ENCODE data around the gene LYPD5.

DNA sequence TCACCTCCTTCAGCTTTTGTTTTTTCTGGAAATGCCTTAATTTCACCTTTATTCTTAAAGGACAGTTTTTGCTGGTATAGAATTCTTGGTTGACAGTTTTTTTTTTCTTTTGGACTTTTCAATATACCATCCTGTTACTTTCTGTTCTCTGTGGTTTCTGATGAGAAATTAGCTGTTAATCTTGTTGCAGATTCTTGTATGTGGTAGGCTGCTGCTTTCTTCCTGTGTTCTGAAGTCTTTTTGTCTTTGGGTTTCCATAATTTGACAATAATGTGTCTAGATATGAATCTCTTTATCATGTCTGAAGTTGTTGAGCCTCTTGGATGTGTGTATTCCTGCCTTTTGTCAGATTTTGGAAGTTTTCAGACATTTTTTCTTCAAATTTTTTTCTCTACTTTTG, 36.9 kb upstream of the LYPD5 start:
- TF ChIP-seq POLR2A (IDR thresholded peaks at IDR 0.05): no peak
- TF ChIP-seq, protein P1, sequence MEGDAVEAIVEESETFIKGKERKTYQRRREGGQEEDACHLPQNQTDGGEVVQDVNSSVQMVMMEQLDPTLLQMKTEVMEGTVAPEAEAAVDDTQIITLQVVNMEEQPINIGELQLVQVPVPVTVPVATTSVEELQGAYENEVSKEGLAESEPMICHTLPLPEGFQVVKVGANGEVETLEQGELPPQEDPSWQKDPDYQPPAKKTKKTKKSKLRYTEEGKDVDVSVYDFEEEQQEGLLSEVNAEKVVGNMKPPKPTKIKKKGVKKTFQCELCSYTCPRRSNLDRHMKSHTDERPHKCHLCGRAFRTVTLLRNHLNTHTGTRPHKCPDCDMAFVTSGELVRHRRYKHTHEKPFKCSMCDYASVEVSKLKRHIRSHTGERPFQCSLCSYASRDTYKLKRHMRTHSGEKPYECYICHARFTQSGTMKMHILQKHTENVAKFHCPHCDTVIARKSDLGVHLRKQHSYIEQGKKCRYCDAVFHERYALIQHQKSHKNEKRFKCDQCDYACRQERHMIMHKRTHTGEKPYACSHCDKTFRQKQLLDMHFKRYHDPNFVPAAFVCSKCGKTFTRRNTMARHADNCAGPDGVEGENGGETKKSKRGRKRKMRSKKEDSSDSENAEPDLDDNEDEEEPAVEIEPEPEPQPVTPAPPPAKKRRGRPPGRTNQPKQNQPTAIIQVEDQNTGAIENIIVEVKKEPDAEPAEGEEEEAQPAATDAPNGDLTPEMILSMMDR (IDR thresholded peaks at IDR 0.05): no peak
- TF ChIP-seq EP300 (IDR thresholded peaks at IDR 0.05): no peak
- no peak for TF ChIP-seq POLR2AphosphoS5 (IDR thresholded peaks at IDR 0.05)
